ENCODE results near the gene NDUFS8. TPM values are rescaled to one million over a fixed set of nuclear protein-coding genes. Genes with fewer than 3 reads are reported as not detected.

Gene NDUFS8
- total RNA-seq, 6 donors from 2014 or later = 64.5 to 196 (median 143) TPM

GRCh38 chr11:68016161-68016903 is 14.1 kb upstream of the NDUFS8 start:
- Histone ChIP-seq H3K9me3 (no peaks in the 10 kb centered on the region), H3K27ac (peak overlapping the region in 3 of 4 donors; percentile 34 to 95 (median 52)), H3K4me1 (peaks cover 20 to 73% (median 62%) of the 10 kb centered on the region in 4 donors), H3K27me3 (no peaks in the 10 kb centered on the region), H3K4me3 (no peak overlapping the region), H3K36me3 (peaks cover 0 to 10% (median 3%) of the 10 kb centered on the region in 4 donors)
- TF ChIP-seq POLR2AphosphoS5 (IDR thresholded peaks at IDR 0.05) (no peak), EP300 (IDR thresholded peaks at IDR 0.05) (no peak), CTCF (IDR thresholded peaks at IDR 0.05) (no peak), POLR2A (IDR thresholded peaks at IDR 0.05) (no peak)
- WGBS, 2 donors = 68 to 72% methylated on average over 13 of the region's 13 CpGs
- ATAC-seq (ENCODE audit: low FRiP score in 2 of 2) = no peak
- peak in 1 of 2 donors; percentile 51 for DNase-seq

- ATAC-seq (ENCODE audit: low FRiP score in 2 of 2) = no peak
- H3K4me1 ChIP-seq = peaks cover 20 to 64% (median 53%) of the 10 kb centered on the region in 4 donors
- peaks cover 0 to 17% (median 10%) of the 10 kb centered on the region in 4 donors for H3K36me3 ChIP-seq
- TF ChIP-seq POLR2AphosphoS5 (IDR thresholded peaks at IDR 0.05) (no peak), POLR2A (IDR thresholded peaks at IDR 0.05) (no peak), EP300 (IDR thresholded peaks at IDR 0.05) (no peak), CTCF (IDR thresholded peaks at IDR 0.05) (no peak)
- DNase-seq = peak in 1 of 2 donors; percentile 50
- no peaks in the 10 kb centered on the region for H3K9me3 ChIP-seq
- H3K4me3 ChIP-seq = no peak overlapping the region
- peak overlapping the region in 3 of 4 donors; percentile 34 to 59 (median 52) for H3K27ac ChIP-seq
- no peaks in the 10 kb centered on the region for H3K27me3 ChIP-seq
- 34 to 64% methylated on average over 4 to 14 of the region's 16 CpGs for WGBS, 2 donors
These were observed 13.3 kb upstream of the NDUFS8 start for GRCh38 chr11:68016904-68017817.

- Histone ChIP-seq H3K4me1 (peaks cover 13 to 54% (median 44%) of the 10 kb centered on the region in 4 donors), H3K9me3 (no peaks in the 10 kb centered on the region), H3K27ac (peak overlapping the region in 1 of 4 donors; percentile 12), H3K4me3 (no peak overlapping the region), H3K36me3 (peaks cover 0 to 24% (median 16%) of the 10 kb centered on the region in 4 donors), H3K27me3 (no peaks in the 10 kb centered on the region)
- DNase-seq (peak in 1 of 2 donors; percentile 63), ATAC-seq (ENCODE audit: low FRiP score in 2 of 2) (no peak)
- WGBS, 2 donors = 67 to 85% methylated on average over 22 of the region's 27 CpGs
- TF ChIP-seq POLR2AphosphoS5 (IDR thresholded peaks at IDR 0.05) (no peak), EP300 (IDR thresholded peaks at IDR 0.05) (no peak), POLR2A (IDR thresholded peaks at IDR 0.05) (no peak), CTCF (IDR thresholded peaks at IDR 0.05) (no peak)
These were observed 12.3 kb upstream of the NDUFS8 start for GRCh38 chr11:68017980-68018729.

GRCh38 chr11:68018730-68019190 is 11.7 kb upstream of the NDUFS8 start:
- no peak for TF ChIP-seq POLR2AphosphoS5 (IDR thresholded peaks at IDR 0.05)
- no peak for TF ChIP-seq CTCF (IDR thresholded peaks at IDR 0.05)
- TF ChIP-seq EP300 (IDR thresholded peaks at IDR 0.05) = no peak
- TF ChIP-seq POLR2A (IDR thresholded peaks at IDR 0.05) = no peak
- Histone ChIP-seq H3K27ac (peak overlapping the region in 2 of 4 donors; percentile 12 to 46), H3K27me3 (no peaks in the 10 kb centered on the region), H3K36me3 (peaks cover 0 to 29% (median 16%) of the 10 kb centered on the region in 4 donors), H3K4me1 (peaks cover 11 to 50% (median 40%) of the 10 kb centered on the region in 4 donors), H3K4me3 (no peak overlapping the region), H3K9me3 (no peaks in the 10 kb centered on the region)
- DNase-seq (peak in 1 of 2 donors; percentile 73), ATAC-seq (ENCODE audit: low FRiP score in 2 of 2) (no peak)
- WGBS, 2 donors = 87 to 92% methylated on average over 3 to 18 of the region's 18 CpGs
